OCI-LY7 (cell line): ENCODE data around the gene TUSC2. TPM values are rescaled to one million over a fixed set of nuclear protein-coding genes. Genes with fewer than 3 reads are reported as not detected.

Experiments
- BruUV-seq: library from RNA; stranded (reverse); fragments of 400-500 nt; replicated peaks from 2 replicates; lab custom pipeline; 2021; lab: Mats Ljungman, UMichigan
- CTCF ChIA-PET: fragments of 300-600 bp; sonication (Branson Sonifier 250); formaldehyde crosslinking; loops from one replicate; lab custom pipeline; 2022; ENCODE audit warnings: antibody characterized with exemption; ENCODE audit not compliant: unreplicated experiment; lab: Charles Lee
- POLR2A ChIA-PET: fragments of 300-600 bp; sonication (Branson Sonifier 250); formaldehyde crosslinking; loops from one replicate; lab custom pipeline; 2022; ENCODE audit warnings: antibody characterized with exemption; lab: Charles Lee
- DNase-seq: peaks from one replicate; pipeline ENCODE4 v3.0.0-alpha.2; 2015; ENCODE audit warnings: low spot score
- H2AFZ ChIP-seq: fragments of 200-600 bp; sonication (generic), shearing (Covaris generic); 2 replicates; pipeline ENCODE4 v1.6.1; 2014; ENCODE audit warnings: mild to moderate bottlenecking, antibody characterized with exemption, low read length, moderate library complexity
- H3K27ac ChIP-seq: fragments of 200-600 bp; sonication (generic); 2 replicates; pipeline ENCODE4 v1.5.1; 2014; ENCODE audit warnings: mixed run types, low read depth, mild to moderate bottlenecking, moderate library complexity, low read length, inconsistent platforms; ENCODE audit not compliant: poor library complexity, severe bottlenecking
- H3K36me3 ChIP-seq: fragments of 200-600 bp; sonication (generic); 2 replicates; pipeline ENCODE4 v1.6.1; 2014; ENCODE audit warnings: mild to moderate bottlenecking, antibody characterized with exemption, low read length, moderate library complexity, mixed read lengths; ENCODE audit not compliant: insufficient read depth
- H3K4me1 ChIP-seq: fragments of 200-600 bp; sonication (generic); 2 replicates; pipeline ENCODE4 v1.5.1; 2014; ENCODE audit warnings: mild to moderate bottlenecking, low read length; ENCODE audit not compliant: insufficient read depth, poor library complexity, severe bottlenecking
- H3K4me2 ChIP-seq: fragments of 200-600 bp; sonication (generic); 2 replicates; pipeline ENCODE4 v1.6.1; 2014; ENCODE audit warnings: mild to moderate bottlenecking, low read length
- H3K4me3 ChIP-seq: fragments of 200-600 bp; sonication (generic); 2 replicates; pipeline ENCODE4 v1.5.1; 2014; ENCODE audit warnings: mild to moderate bottlenecking, low read depth, low read length; ENCODE audit not compliant: poor library complexity, severe bottlenecking
- H3K79me2 ChIP-seq: fragments of 200-600 bp; sonication (generic); 2 replicates; pipeline ENCODE4 v1.6.1; 2016; ENCODE audit warnings: low read depth, mild to moderate bottlenecking, low read length, moderate library complexity, mixed read lengths; ENCODE audit not compliant: insufficient read depth
- H3K9me2 ChIP-seq: fragments of 200-600 bp; sonication (generic); 2 replicates; pipeline ENCODE4 v1.6.1; 2016; ENCODE audit warnings: mild to moderate bottlenecking, low read length, mixed read lengths; ENCODE audit not compliant: insufficient read depth
- H3K9me3 ChIP-seq: fragments of 200-600 bp; sonication (generic); 2 replicates; pipeline ENCODE4 v1.6.1; 2014; ENCODE audit warnings: mild to moderate bottlenecking, mixed run types, low read length, mixed read lengths
- H4K20me1 ChIP-seq: fragments of 200-600 bp; sonication (generic); 2 replicates; pipeline ENCODE4 v1.6.1; 2014; ENCODE audit warnings: mild to moderate bottlenecking, antibody characterized with exemption, low read length, moderate library complexity, mixed read lengths; ENCODE audit not compliant: insufficient read depth
- CTCF ChIP-seq: fragments of 200-600 bp; sonication (generic); conservative IDR thresholded peaks from 2 replicates; pipeline ENCODE4 v1.5.1; 2014; ENCODE audit warnings: mild to moderate bottlenecking, antibody characterized with exemption, low read length, moderate library complexity, mixed read lengths
- EZH2phosphoT487 ChIP-seq: fragments of 200-600 bp; sonication (generic); IDR thresholded peaks from 2 replicates; pipeline ENCODE4 v1.6.1; 2018; ENCODE audit warnings: low read depth, borderline replicate concordance, mild to moderate bottlenecking, mixed run types, antibody characterized with exemption, low read length, moderate library complexity, mixed read lengths
- intact Hi-C: fragments of 100-400 bp; cut with micrococcal nuclease; formaldehyde crosslinking; loops from one replicate; pipeline ENCODE4 v1.10.0; 2022; ENCODE audit not compliant: unreplicated experiment
- total RNA-seq, 2 experiments: library from RNA; depleted of rRNA in 1 of 2; stranded (reverse); fragments of >200 nt in 1 of 2; shearing (Covaris generic) in 1 of 2; gene quantifications; 2 replicates each; pipeline ENCODE4 v1.2.3, GENCODE V29; 2014 to 2022

The TUSC2 gene
- total RNA-seq, 2 experiments from 2014 or later = 20.4 to 24.5 TPM

- intact Hi-C loops = no loop called here
- TF ChIP-seq CTCF (no peak), EZH2phosphoT487 (no peak)
- H3K36me3 ChIP-seq = peaks cover 25% of the 10 kb centered on the region
- no peak for DNase-seq
- peak overlapping the region; percentile 65 for H2AFZ ChIP-seq
- no TSS peak for BruUV-seq
- no peaks in the 10 kb centered on the region for H3K9me3 ChIP-seq
- peak overlapping the region; percentile 32 for H3K27ac ChIP-seq
- peak overlapping the region; percentile 89 for H3K4me3 ChIP-seq
- peak overlapping the region; percentile 82 for H3K4me2 ChIP-seq
- H3K9me2 ChIP-seq = no peaks in the 10 kb centered on the region
- ChIA-PET CTCF (interaction anchor here (2.0 kb wide), 1 partner anchor 31 kb away, joined by 5 read pairs; no protein-coding TSS in a partner anchor), POLR2A (interaction anchor here (0.6 to 2.1 kb wide), 2 partner anchors 44 to 1096 kb away, joined by 3 to 10 read pairs; no protein-coding TSS in a partner anchor)
- peaks cover 20% of the 10 kb centered on the region for H3K79me2 ChIP-seq
- peaks cover 12% of the 10 kb centered on the region for H3K4me1 ChIP-seq
- H4K20me1 ChIP-seq = no peaks in the 10 kb centered on the region
Measured at GRCh38 chr3:50293079-50293801, 34.8 kb downstream of the TUSC2 start.

- Histone ChIP-seq H3K36me3 (peaks cover 33% of the 10 kb centered on the region), H4K20me1 (no peaks in the 10 kb centered on the region), H3K9me3 (no peaks in the 10 kb centered on the region), H3K4me2 (peak within 1 kb of the TSS; percentile 82), H3K79me2 (peaks cover 20% of the 10 kb centered on the region), H2AFZ (peak within 1 kb of the TSS; percentile 65), H3K27ac (peak within 1 kb of the TSS; percentile 32), H3K4me1 (peaks cover 6% of the 10 kb centered on the region), H3K4me3 (peak within 1 kb of the TSS; percentile 89), H3K9me2 (no peaks in the 10 kb centered on the region)
- BruUV-seq = TSS peak; percentile 83
- peak; percentile 98 for DNase-seq
- TF ChIP-seq CTCF (no peak), EZH2phosphoT487 (no peak)
- ChIA-PET CTCF (interaction anchor here (0.6 to 2.0 kb wide), 2 partner anchors 28 to 31 kb away, joined by 3 to 5 read pairs; no protein-coding TSS in a partner anchor), POLR2A (interaction anchor here (0.6 to 2.1 kb wide), 3 partner anchors 13 to 1097 kb away, joined by 3 to 10 read pairs (median 3); no protein-coding TSS in a partner anchor)
- intact Hi-C loops = no loop called here
Measured at GRCh38 chr3:50292159-50293078, 35.6 kb downstream of the TUSC2 start, which contains the start of gene IFRD2. TSS of gene IFRD2 (minus strand) at chr3:50292429. CDS start at chr3:50292274, 155 bp downstream.
